ENCODE results near the gene SPATA16.

GRCh38 chr3:172982736-172983364 is 158.2 kb downstream of the SPATA16 start:
- TF ChIP-seq CTCF (IDR thresholded peaks at IDR 0.05), result no peak
- TF ChIP-seq POLR2A (IDR thresholded peaks at IDR 0.05), result no peak
